Measurements from ENCODE around the gene SH3BP5. TPM values are rescaled to one million over a fixed set of nuclear protein-coding genes. Genes with fewer than 3 reads are reported as not detected.
A peak's percentile ranks its signal among the peaks of the same experiment; 100 is the strongest.

The SH3BP5 gene
- polyA plus RNA-seq, 2 donors = 8.6 to 13.6 TPM

DNA sequence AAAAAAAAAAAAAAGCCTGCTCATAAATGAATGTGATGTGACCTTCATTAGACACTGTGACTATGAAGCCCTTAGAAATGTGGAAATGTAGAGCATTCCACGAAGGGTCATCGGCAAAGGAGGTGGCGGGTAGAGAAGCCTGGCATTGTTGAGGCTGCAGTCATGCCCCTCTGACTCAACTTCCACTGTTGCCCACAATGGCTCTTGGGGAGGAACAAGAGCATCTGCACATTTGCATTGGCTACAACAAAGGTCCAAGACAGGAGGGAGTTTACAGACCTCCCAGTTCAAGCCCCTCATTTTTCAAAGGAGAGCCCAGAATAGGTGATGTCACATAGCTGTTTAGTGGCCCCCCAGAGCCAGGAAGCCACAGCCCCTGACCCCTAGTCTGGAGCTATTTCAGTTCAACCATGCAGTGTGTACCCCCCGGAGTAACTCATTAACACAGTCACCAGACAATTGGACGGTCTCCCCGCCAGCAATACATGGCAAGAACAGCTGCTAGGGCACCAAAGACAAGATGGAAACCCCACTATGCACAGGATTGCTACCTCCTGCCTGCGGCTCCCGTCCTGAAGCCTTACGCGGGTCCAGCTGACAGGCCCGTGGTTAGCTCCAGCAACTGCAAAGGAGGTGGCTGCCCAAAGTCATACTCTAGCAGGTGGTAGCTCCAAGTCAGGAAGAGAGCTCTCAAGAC lies 56.2 kb downstream of the SH3BP5 start:
- no peaks in the 10 kb centered on the region for H3K27me3 ChIP-seq (ENCODE audit: control insufficient read depth in 1 of 2, insufficient read depth in 2 of 2, low read length in 2 of 2)
- WGBS, 2 donors = 93 to 96% methylated on average over 11 of the region's 11 CpGs
- H3K4me3 ChIP-seq (ENCODE audit: low read depth in 1 of 2, low read length in 2 of 2) = no peak overlapping the region
- peaks cover 4 to 6% of the 10 kb centered on the region in 2 donors for H3K4me1 ChIP-seq (ENCODE audit: control insufficient read depth in 2 of 2, insufficient read depth in 2 of 2, low read length in 1 of 2)
- no peaks in the 10 kb centered on the region for H3K9me3 ChIP-seq (ENCODE audit: control insufficient read depth in 2 of 2, insufficient read depth in 1 of 2, low read depth in 1 of 2, low read length in 1 of 2)
- no peak overlapping the region for H3K27ac ChIP-seq (ENCODE audit: low read depth in 2 of 2, low read length in 1 of 2)
- H3K36me3 ChIP-seq (ENCODE audit: control insufficient read depth in 2 of 2, insufficient read depth in 2 of 2, low read length in 1 of 2) = no peaks in the 10 kb centered on the region

DNA sequence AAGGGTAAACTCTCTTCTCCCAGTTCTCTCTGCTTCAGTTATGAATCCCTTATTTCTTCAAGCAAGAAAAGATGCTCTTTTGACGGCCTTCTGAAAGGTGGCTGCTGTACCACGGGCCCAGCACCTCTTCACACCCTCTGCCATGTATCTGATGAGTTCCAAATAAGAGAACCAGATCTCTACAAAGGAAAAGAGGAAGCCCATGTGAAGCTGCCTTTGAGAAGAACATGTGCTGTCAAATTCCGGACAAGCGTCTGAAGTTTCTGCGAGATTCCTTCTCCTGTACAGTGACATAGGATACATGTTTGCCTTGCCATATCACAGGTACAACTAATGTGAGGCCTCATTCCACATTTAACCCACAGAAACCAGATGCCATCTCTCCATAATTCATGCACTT lies 59.2 kb downstream of the SH3BP5 start:
- Histone ChIP-seq H3K27ac (ENCODE audit: low read depth in 2 of 2, low read length in 1 of 2) (no peak overlapping the region), H3K4me3 (ENCODE audit: low read depth in 1 of 2, low read length in 2 of 2) (no peak overlapping the region), H3K27me3 (ENCODE audit: control insufficient read depth in 1 of 2, insufficient read depth in 2 of 2, low read length in 2 of 2) (no peaks in the 10 kb centered on the region), H3K9me3 (ENCODE audit: control insufficient read depth in 2 of 2, insufficient read depth in 1 of 2, low read depth in 1 of 2, low read length in 1 of 2) (no peaks in the 10 kb centered on the region), H3K36me3 (ENCODE audit: control insufficient read depth in 2 of 2, insufficient read depth in 2 of 2, low read length in 1 of 2) (peaks cover 0 to 4% of the 10 kb centered on the region in 2 donors), H3K4me1 (ENCODE audit: control insufficient read depth in 2 of 2, insufficient read depth in 2 of 2, low read length in 1 of 2) (peaks cover 0 to 12% of the 10 kb centered on the region in 2 donors)
- 83 to 89% methylated on average over 5 of the region's 5 CpGs for WGBS, 2 donors

DNA sequence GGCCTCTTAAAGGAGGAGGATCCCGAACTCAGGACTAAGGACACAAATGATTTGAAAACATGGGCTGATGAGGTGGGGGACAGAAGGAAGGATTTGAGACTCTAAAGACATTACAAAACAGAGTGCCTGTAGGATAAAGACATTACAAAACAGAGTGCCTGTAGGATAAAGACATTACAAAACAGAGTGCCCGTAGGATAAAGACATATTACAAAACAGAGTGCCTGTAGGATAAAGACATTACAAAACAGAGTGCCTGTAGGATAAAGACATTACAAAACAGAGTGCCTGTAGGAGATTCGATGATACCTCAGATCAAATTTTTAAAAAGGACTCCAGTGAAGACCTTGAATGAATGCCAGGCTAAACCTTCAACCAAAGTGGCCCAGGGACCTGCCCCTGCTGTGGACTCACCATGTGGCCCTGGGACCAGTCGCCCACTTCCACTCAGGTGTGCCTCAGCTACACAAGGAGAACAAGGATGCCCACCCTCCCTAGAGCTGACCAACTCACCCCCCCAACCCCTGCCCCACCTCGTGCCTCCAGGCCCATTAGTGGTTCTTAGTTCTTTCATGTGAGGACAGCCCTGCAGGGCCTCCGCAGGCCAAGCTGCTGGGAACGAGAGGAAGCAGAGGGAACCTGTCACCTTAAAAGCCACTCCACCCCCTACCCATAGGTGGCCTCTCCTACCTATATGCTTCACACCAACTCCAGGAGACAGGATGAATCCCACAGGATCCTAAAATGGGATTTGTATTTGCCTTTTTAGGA lies 59.8 kb downstream of the SH3BP5 start:
- Histone ChIP-seq H3K36me3 (ENCODE audit: control insufficient read depth in 2 of 2, insufficient read depth in 2 of 2, low read length in 1 of 2) (peaks cover 0 to 4% of the 10 kb centered on the region in 2 donors), H3K4me1 (ENCODE audit: control insufficient read depth in 2 of 2, insufficient read depth in 2 of 2, low read length in 1 of 2) (peaks cover 0 to 12% of the 10 kb centered on the region in 2 donors), H3K27ac (ENCODE audit: low read depth in 2 of 2, low read length in 1 of 2) (no peak overlapping the region), H3K4me3 (ENCODE audit: low read depth in 1 of 2, low read length in 2 of 2) (no peak overlapping the region), H3K9me3 (ENCODE audit: control insufficient read depth in 2 of 2, insufficient read depth in 1 of 2, low read depth in 1 of 2, low read length in 1 of 2) (no peaks in the 10 kb centered on the region), H3K27me3 (ENCODE audit: control insufficient read depth in 1 of 2, insufficient read depth in 2 of 2, low read length in 2 of 2) (no peaks in the 10 kb centered on the region)
- WGBS, 2 donors = 81 to 82% methylated on average over 7 of the region's 7 CpGs

DNA sequence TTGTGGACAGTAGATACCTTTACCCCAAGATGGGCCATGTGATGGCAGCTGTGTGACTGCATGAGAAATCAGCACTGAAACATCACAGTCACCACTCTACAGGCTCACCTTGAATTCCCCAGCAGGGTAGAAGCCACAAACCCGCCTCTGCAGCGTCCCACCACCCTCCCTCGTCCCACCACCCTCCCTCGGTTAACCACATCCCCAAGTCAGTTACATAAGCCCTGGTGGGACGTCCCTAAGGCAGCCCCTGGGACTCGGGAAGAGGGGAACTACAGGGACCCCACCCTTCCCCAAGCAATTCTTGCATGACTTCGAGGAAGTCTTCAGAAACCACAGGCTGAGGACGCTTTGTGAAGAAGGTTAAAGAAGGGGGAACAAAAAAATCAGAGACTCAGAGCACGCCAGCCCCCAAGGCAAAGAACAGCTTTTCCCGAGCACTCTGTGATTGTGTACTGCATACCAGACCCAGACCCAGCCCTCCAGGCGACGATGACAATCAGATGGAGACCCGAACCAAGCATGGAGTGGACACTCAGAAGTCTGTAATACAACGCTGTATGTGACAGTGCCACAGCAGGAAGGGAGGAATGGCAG lies 60.5 kb downstream of the SH3BP5 start:
- Histone ChIP-seq H3K27ac (ENCODE audit: low read depth in 2 of 2, low read length in 1 of 2) (no peak overlapping the region), H3K4me3 (ENCODE audit: low read depth in 1 of 2, low read length in 2 of 2) (no peak overlapping the region), H3K27me3 (ENCODE audit: control insufficient read depth in 1 of 2, insufficient read depth in 2 of 2, low read length in 2 of 2) (no peaks in the 10 kb centered on the region), H3K4me1 (ENCODE audit: control insufficient read depth in 2 of 2, insufficient read depth in 2 of 2, low read length in 1 of 2) (peaks cover 0 to 12% of the 10 kb centered on the region in 2 donors), H3K36me3 (ENCODE audit: control insufficient read depth in 2 of 2, insufficient read depth in 2 of 2, low read length in 1 of 2) (peaks cover 0 to 4% of the 10 kb centered on the region in 2 donors), H3K9me3 (ENCODE audit: control insufficient read depth in 2 of 2, insufficient read depth in 1 of 2, low read depth in 1 of 2, low read length in 1 of 2) (no peaks in the 10 kb centered on the region)
- 63 to 68% methylated on average over 14 of the region's 14 CpGs for WGBS, 2 donors

DNA sequence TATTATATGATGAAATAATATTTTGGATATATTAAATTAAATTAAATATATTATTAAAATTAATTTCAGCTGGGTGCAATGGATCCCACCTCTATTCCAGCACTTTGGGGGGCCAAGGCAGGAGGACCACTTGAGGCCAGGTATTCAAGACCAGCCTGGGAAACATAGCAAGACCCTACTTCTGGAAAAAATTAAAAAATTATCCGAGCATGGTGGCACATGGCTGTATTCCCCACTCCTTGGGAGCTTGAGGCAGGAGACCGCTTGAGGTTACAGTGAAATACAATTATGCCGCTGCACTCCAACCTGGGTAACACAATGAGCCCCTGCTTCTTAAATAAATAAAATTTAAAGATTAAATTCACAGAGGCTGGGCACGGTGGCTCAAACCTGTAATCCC lies 61.4 kb downstream of the SH3BP5 start:
- peaks cover 0 to 12% of the 10 kb centered on the region in 2 donors for H3K4me1 ChIP-seq (ENCODE audit: control insufficient read depth in 2 of 2, insufficient read depth in 2 of 2, low read length in 1 of 2)
- H3K27ac ChIP-seq (ENCODE audit: low read depth in 2 of 2, low read length in 1 of 2) = no peak overlapping the region
- H3K36me3 ChIP-seq (ENCODE audit: control insufficient read depth in 2 of 2, insufficient read depth in 2 of 2, low read length in 1 of 2) = peaks cover 0 to 4% of the 10 kb centered on the region in 2 donors
- H3K9me3 ChIP-seq (ENCODE audit: control insufficient read depth in 2 of 2, insufficient read depth in 1 of 2, low read depth in 1 of 2, low read length in 1 of 2) = no peaks in the 10 kb centered on the region
- 83 to 91% methylated on average over 4 of the region's 4 CpGs for WGBS, 2 donors
- H3K27me3 ChIP-seq (ENCODE audit: control insufficient read depth in 1 of 2, insufficient read depth in 2 of 2, low read length in 2 of 2) = no peaks in the 10 kb centered on the region
- H3K4me3 ChIP-seq (ENCODE audit: low read depth in 1 of 2, low read length in 2 of 2) = no peak overlapping the region

DNA sequence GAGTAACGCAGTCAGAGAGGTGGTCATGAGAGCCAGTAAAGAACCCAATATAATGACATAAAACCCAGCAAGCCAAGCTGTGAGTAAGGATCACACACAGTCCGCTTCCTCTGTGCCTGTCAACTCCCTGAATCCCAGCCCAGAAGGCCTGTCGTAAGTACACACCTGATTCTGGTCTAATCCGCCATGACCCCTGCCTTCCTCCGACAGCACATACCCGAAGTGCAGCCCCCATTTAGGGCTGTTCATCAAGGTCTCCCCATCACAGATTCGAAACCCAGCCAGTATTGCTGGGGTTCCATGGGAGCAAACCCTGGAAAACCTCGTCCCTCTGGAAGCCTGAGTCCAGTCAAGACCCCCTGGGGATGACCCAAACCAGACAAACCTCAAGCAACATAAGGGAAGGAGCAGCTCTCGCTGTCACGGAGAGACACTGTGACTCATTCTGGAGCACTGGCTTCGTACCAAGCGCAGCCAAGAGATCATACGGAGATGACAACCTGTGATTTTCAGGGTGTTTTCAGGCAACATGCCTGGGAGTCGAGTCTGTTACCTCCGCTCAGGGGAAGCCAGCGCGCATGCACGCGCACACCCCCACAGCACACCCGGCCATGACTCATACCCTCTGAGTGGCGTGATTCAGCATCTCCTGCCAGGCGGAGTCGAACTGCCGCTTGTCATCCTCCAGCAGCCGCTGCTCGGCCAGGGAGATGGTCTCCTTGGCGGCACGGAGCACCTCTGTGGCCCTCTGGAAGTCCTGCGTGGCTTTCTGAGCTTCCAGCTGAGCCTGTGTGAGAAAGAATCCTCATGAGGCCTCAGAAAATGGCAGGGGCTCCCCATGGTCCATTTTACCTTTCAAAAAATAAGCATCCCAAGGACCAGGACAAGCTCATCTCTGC lies 63.0 kb downstream of the SH3BP5 start:
- WGBS, 2 donors = 50 to 62% methylated on average over 29 of the region's 29 CpGs
- Histone ChIP-seq H3K36me3 (ENCODE audit: control insufficient read depth in 2 of 2, insufficient read depth in 2 of 2, low read length in 1 of 2) (peaks cover 0 to 4% of the 10 kb centered on the region in 2 donors), H3K4me3 (ENCODE audit: low read depth in 1 of 2, low read length in 2 of 2) (no peak overlapping the region), H3K27me3 (ENCODE audit: control insufficient read depth in 1 of 2, insufficient read depth in 2 of 2, low read length in 2 of 2) (no peaks in the 10 kb centered on the region), H3K27ac (ENCODE audit: low read depth in 2 of 2, low read length in 1 of 2) (peak overlapping the region; percentile 44 to 57), H3K9me3 (ENCODE audit: control insufficient read depth in 2 of 2, insufficient read depth in 1 of 2, low read depth in 1 of 2, low read length in 1 of 2) (no peaks in the 10 kb centered on the region), H3K4me1 (ENCODE audit: control insufficient read depth in 2 of 2, insufficient read depth in 2 of 2, low read length in 1 of 2) (peaks cover 0 to 12% of the 10 kb centered on the region in 2 donors)

DNA sequence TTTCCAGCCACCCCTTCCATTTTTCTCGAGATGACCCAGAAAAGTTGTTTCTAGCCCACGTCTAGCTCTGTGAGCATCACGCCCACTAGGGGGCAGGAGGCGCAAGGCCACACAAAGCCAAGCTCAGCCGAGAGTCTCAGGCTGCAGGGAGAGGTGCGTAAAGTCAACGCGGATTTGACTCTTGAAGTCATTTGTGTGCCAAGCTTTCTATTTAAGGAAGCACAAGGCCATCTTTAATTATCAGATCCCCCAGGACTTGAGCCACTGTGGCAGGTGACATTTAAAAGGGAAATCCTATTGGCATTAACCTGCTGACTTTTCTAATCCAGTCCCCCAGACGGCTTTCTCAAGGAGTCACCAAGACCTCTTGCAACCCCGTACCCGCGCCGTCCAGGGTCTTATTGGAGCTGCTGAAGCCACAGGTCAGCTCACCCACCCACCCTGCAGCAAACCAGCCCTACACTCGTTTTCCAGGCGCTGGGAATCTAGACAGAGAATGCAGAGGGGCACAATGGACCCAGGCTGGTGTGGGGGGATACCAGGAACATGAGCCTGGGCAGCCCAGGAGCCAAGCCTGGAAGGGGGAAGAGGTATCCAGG lies 64.3 kb downstream of the SH3BP5 start:
- Histone ChIP-seq H3K36me3 (ENCODE audit: control insufficient read depth in 2 of 2, insufficient read depth in 2 of 2, low read length in 1 of 2) (peaks cover 0 to 4% of the 10 kb centered on the region in 2 donors), H3K4me3 (ENCODE audit: low read depth in 1 of 2, low read length in 2 of 2) (no peak overlapping the region), H3K27ac (ENCODE audit: low read depth in 2 of 2, low read length in 1 of 2) (no peak overlapping the region), H3K9me3 (ENCODE audit: control insufficient read depth in 2 of 2, insufficient read depth in 1 of 2, low read depth in 1 of 2, low read length in 1 of 2) (no peaks in the 10 kb centered on the region), H3K4me1 (ENCODE audit: control insufficient read depth in 2 of 2, insufficient read depth in 2 of 2, low read length in 1 of 2) (peaks cover 0 to 12% of the 10 kb centered on the region in 2 donors), H3K27me3 (ENCODE audit: control insufficient read depth in 1 of 2, insufficient read depth in 2 of 2, low read length in 2 of 2) (no peaks in the 10 kb centered on the region)
- 28 to 33% methylated on average over 15 of the region's 15 CpGs for WGBS, 2 donors

DNA sequence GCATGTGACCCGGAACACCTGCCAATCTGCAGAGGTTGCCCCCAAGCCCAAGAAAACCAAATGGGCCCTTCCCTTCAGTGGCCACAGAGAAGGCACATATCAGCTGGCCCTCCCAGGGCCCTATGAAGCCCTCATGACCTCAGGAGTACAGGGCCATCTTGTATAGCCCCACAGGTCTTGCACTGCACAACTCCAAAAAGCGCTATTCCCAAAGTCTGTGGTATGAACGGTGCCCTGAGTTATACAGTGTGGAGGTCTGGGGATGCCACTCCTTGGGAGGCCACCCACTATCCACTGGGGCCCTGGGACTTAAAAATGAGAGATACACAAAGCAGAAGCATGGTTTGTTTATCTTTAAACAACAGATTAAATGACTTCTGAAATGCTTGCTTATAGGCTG lies 64.9 kb downstream of the SH3BP5 start:
- H3K27me3 ChIP-seq (ENCODE audit: control insufficient read depth in 1 of 2, insufficient read depth in 2 of 2, low read length in 2 of 2) = no peaks in the 10 kb centered on the region
- no peak overlapping the region for H3K27ac ChIP-seq (ENCODE audit: low read depth in 2 of 2, low read length in 1 of 2)
- H3K4me3 ChIP-seq (ENCODE audit: low read depth in 1 of 2, low read length in 2 of 2) = no peak overlapping the region
- 88 to 95% methylated on average over 3 of the region's 3 CpGs for WGBS, 2 donors
- H3K36me3 ChIP-seq (ENCODE audit: control insufficient read depth in 2 of 2, insufficient read depth in 2 of 2, low read length in 1 of 2) = peaks cover 0 to 4% of the 10 kb centered on the region in 2 donors
- no peaks in the 10 kb centered on the region for H3K9me3 ChIP-seq (ENCODE audit: control insufficient read depth in 2 of 2, insufficient read depth in 1 of 2, low read depth in 1 of 2, low read length in 1 of 2)
- peaks cover 0 to 12% of the 10 kb centered on the region in 2 donors for H3K4me1 ChIP-seq (ENCODE audit: control insufficient read depth in 2 of 2, insufficient read depth in 2 of 2, low read length in 1 of 2)

All from esophagus (tissue), 2 donors.